WTC11 (cell line): Measurements from ENCODE around the gene TIMM17B. TPM values are rescaled to one million over a fixed set of nuclear protein-coding genes. Genes with fewer than 3 reads are reported as not detected.

Source experiments
- ATAC-seq: fragments of 200-7000 bp; cut with Tn5 transposase; 2 replicates; pipeline ENCODE4 v1.10.0; 2021; ENCODE audit warnings: mild to moderate bottlenecking, moderate library complexity
- CTCF ChIA-PET: fragments of 300-600 bp; sonication (Branson Sonifier 250); formaldehyde crosslinking; loops from one replicate; lab custom pipeline; 2021; ENCODE audit warnings: antibody characterized with exemption; lab: Charles Lee
- POLR2A ChIA-PET: fragments of 350-600 bp; sonication (Branson Sonifier 250); formaldehyde crosslinking; loops from one replicate; lab custom pipeline; 2021; ENCODE audit warnings: antibody characterized with exemption; lab: Charles Lee
- DNase-seq: peaks from one replicate; pipeline ENCODE4 v3.0.0; 2021; ENCODE audit warnings: low spot score
- H3K27ac Mint-ChIP-seq: 2 replicates; pipeline ENCODE4 v1.8.0; 2021; ENCODE audit warnings: mixed read lengths
- H3K27me3 Mint-ChIP-seq: 2 replicates; pipeline ENCODE4 v1.8.0; 2021; ENCODE audit warnings: low read depth, mild to moderate bottlenecking, moderate library complexity, mixed read lengths
- H3K36me3 Mint-ChIP-seq: 2 replicates; pipeline ENCODE4 v1.8.0; 2021; ENCODE audit warnings: mixed read lengths
- H3K4me1 Mint-ChIP-seq: 2 replicates; pipeline ENCODE4 v1.8.0; 2022; ENCODE audit warnings: mixed read lengths
- H3K4me3 Mint-ChIP-seq: 2 replicates; pipeline ENCODE4 v1.8.0; 2021; ENCODE audit warnings: mild to moderate bottlenecking, moderate library complexity, mixed read lengths
- H3K9me3 Mint-ChIP-seq: 2 replicates; pipeline ENCODE4 v1.8.0; 2021; ENCODE audit warnings: mixed read lengths
- CDX4 ChIP-seq: fragments of 250-450 bp; sonication (Bioruptor Pico); IDR thresholded peaks from 2 replicates; pipeline ENCODE4 v1.9.0; 2021; ENCODE audit warnings: moderate library complexity, mild to moderate bottlenecking, inconsistent platforms, borderline replicate concordance
- EMX1 ChIP-seq: fragments of 250-450 bp; sonication (Bioruptor Pico); IDR thresholded peaks from 2 replicates; pipeline ENCODE4 v1.8.0; 2021; ENCODE audit warnings: mild to moderate bottlenecking
- HMGA2 ChIP-seq: fragments of 250-450 bp; sonication (Bioruptor Pico); IDR thresholded peaks from 2 replicates; pipeline ENCODE4 v1.4.0; 2021; ENCODE audit warnings: mild to moderate bottlenecking, moderate library complexity
- JAZF1 ChIP-seq: fragments of 250-450 bp; sonication (Bioruptor Pico); IDR thresholded peaks from 2 replicates; pipeline ENCODE4 v1.9.0; 2021; ENCODE audit warnings: moderate library complexity, mild to moderate bottlenecking, inconsistent platforms
- MXD4 ChIP-seq: fragments of 250-450 bp; sonication (Bioruptor Pico); IDR thresholded peaks from 2 replicates; pipeline ENCODE4 v1.8.0; 2021; ENCODE audit warnings: mild to moderate bottlenecking, moderate library complexity, borderline replicate concordance
- NFE2L1 ChIP-seq: sonication (generic); formaldehyde crosslinking; IDR thresholded peaks from 2 replicates; pipeline ENCODE4 v1.8.1; 2023; ENCODE audit warnings: missing genetic modification reagents
- NR1H2 ChIP-seq: sonication (generic); formaldehyde crosslinking; IDR thresholded peaks from 2 replicates; pipeline ENCODE4 v1.9.0; 2021; ENCODE audit warnings: mild to moderate bottlenecking, moderate library complexity, missing genetic modification reagents
- RORB ChIP-seq: fragments of 250-450 bp; sonication (Bioruptor Pico); IDR thresholded peaks from 2 replicates; pipeline ENCODE4 v1.9.0; 2021; ENCODE audit warnings: mild to moderate bottlenecking
- SMAD4 ChIP-seq: sonication (generic); formaldehyde crosslinking; IDR thresholded peaks from 2 replicates; pipeline ENCODE4 v1.8.0; 2022; ENCODE audit warnings: mild to moderate bottlenecking, missing genetic modification reagents
- SOX15 ChIP-seq: fragments of 250-450 bp; sonication (Bioruptor Pico); IDR thresholded peaks from 2 replicates; pipeline ENCODE4 v1.9.0; 2021; ENCODE audit warnings: mild to moderate bottlenecking
- TEAD4 ChIP-seq: sonication (generic); formaldehyde crosslinking; IDR thresholded peaks from 2 replicates; pipeline ENCODE4 v1.8.0; 2022; ENCODE audit warnings: mild to moderate bottlenecking, missing genetic modification reagents
- USF2 ChIP-seq: sonication (generic); formaldehyde crosslinking; IDR thresholded peaks from 2 replicates; pipeline ENCODE4 v1.8.1; 2023; ENCODE audit warnings: mild to moderate bottlenecking, missing genetic modification reagents, moderate library complexity
- ZNF317 ChIP-seq: sonication (generic); formaldehyde crosslinking; IDR thresholded peaks from 2 replicates; pipeline ENCODE4 v1.8.1; 2023; ENCODE audit warnings: low read depth, mild to moderate bottlenecking, moderate library complexity, missing genetic modification reagents, borderline replicate concordance
- ZNF671 ChIP-seq: fragments of 250-450 bp; sonication (Bioruptor Pico); IDR thresholded peaks from 2 replicates; pipeline ENCODE4 v1.8.0; 2021; ENCODE audit warnings: mild to moderate bottlenecking
- ZSCAN18 ChIP-seq: fragments of 250-450 bp; sonication (Bioruptor Pico); IDR thresholded peaks from 2 replicates; pipeline ENCODE4 v2.1.2; 2022; ENCODE audit warnings: mild to moderate bottlenecking, moderate library complexity
- total RNA-seq: library from RNA; stranded (reverse); gene quantifications from 3 replicates; pipeline ENCODE4 v1.2.3, GENCODE V29; 2021
- TF ChIP-seq, protein P1 (sequence below): sonication (generic); formaldehyde crosslinking; IDR thresholded peaks from 2 replicates; pipeline ENCODE4 v1.8.1; 2022; ENCODE audit warnings: missing genetic modification reagents, borderline replicate concordance
- TF ChIP-seq, protein P2 (sequence below): sonication (generic); formaldehyde crosslinking; IDR thresholded peaks from 2 replicates; pipeline ENCODE4 v1.8.0; 2022; ENCODE audit warnings: mild to moderate bottlenecking, missing genetic modification reagents
- TF ChIP-seq, protein P3 (sequence below): sonication (generic); formaldehyde crosslinking; IDR thresholded peaks from 2 replicates; pipeline ENCODE4 v1.8.0; 2023; ENCODE audit warnings: missing genetic modification reagents, mild to moderate bottlenecking, borderline replicate concordance
- TF ChIP-seq, protein P4 (sequence below): sonication (generic); formaldehyde crosslinking; IDR thresholded peaks from 2 replicates; pipeline ENCODE4 v1.8.1; 2023; ENCODE audit warnings: mild to moderate bottlenecking, missing genetic modification reagents, moderate library complexity
- TF ChIP-seq, protein P5 (sequence below): fragments of 250-450 bp; sonication (Bioruptor Pico); IDR thresholded peaks from 2 replicates; pipeline ENCODE4 v1.8.0; 2021; ENCODE audit warnings: mild to moderate bottlenecking

TIMM17B gene
- total RNA-seq, 1 experiment from 2014 or later = 99.6 TPM

DNA sequence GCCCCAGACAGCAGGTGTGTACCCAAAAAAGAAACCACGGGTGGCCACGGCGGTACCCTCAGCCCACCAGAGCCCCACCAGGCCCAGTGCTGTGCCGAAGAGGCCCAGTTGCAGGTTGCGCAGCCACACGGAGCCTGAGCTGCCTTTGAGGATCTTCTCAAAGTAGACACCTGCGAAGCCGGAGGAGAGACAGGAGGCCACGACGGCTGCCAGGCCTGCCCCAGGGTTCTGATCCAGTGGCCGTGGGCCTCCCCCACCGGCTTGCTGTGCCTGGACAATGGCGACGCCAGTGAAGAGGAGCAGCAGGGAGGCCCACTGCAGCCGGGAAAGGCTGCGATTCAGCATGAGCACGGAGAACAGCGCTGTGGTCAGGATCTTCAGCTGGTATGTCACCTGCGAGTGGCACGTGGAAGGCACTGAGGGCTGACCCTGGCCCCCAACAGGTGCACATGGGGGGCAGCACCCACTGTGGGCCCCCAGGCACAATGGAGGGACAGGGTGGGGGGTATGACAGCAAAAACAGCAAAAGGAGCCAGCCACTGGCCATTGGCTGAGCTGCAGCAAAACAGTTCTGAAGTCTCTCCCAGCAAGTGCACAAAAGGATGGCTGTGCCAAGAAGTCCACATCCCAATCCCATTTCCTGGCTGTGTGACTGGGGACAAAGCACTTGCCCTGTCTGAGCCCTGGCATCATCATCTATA lies 7.7 kb upstream of the TIMM17B start:
- no peak for ATAC-seq
- Mint-ChIP-seq H3K9me3 (no peaks in the 10 kb centered on the region), H3K27me3 (no peaks in the 10 kb centered on the region), H3K4me3 (no peak overlapping the region), H3K4me1 (0 out of 2 replicates have a peak, but pooled peaks cover 3% of the 10 kb centered on the region), H3K27ac (no peak overlapping the region), H3K36me3 (peaks cover 20% of the 10 kb centered on the region)
- ChIA-PET CTCF (no interaction called here), POLR2A (no interaction called here)
- no peak for DNase-seq
- TF ChIP-seq ZNF317 (no peak), TEAD4 (CRISPR knock-in tag) (no peak), EMX1 (no peak), ZNF671 (CRISPR knock-in tag) (no peak), RORB (CRISPR knock-in tag) (no peak), USF2 (no peak), SMAD4 (CRISPR knock-in tag) (no peak), CDX4 (no peak), JAZF1 (CRISPR knock-in tag) (no peak)
- TF ChIP-seq, protein P1, sequence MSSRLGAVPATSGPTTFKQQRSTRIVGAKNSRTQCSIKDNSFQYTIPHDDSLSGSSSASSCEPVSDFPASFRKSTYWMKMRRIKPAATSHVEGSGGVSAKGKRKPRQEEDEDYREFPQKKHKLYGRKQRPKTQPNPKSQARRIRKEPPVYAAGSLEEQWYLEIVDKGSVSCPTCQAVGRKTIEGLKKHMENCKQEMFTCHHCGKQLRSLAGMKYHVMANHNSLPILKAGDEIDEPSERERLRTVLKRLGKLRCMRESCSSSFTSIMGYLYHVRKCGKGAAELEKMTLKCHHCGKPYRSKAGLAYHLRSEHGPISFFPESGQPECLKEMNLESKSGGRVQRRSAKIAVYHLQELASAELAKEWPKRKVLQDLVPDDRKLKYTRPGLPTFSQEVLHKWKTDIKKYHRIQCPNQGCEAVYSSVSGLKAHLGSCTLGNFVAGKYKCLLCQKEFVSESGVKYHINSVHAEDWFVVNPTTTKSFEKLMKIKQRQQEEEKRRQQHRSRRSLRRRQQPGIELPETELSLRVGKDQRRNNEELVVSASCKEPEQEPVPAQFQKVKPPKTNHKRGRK (CRISPR knock-in tag) = no peak
- TF ChIP-seq, protein P2, sequence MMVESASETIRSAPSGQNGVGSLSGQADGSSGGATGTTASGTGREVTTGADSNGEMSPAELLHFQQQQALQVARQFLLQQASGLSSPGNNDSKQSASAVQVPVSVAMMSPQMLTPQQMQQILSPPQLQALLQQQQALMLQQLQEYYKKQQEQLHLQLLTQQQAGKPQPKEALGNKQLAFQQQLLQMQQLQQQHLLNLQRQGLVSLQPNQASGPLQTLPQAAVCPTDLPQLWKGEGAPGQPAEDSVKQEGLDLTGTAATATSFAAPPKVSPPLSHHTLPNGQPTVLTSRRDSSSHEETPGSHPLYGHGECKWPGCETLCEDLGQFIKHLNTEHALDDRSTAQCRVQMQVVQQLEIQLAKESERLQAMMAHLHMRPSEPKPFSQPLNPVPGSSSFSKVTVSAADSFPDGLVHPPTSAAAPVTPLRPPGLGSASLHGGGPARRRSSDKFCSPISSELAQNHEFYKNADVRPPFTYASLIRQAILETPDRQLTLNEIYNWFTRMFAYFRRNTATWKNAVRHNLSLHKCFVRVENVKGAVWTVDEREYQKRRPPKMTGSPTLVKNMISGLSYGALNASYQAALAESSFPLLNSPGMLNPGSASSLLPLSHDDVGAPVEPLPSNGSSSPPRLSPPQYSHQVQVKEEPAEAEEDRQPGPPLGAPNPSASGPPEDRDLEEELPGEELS (CRISPR knock-in tag) = no peak
- TF ChIP-seq, protein P3, sequence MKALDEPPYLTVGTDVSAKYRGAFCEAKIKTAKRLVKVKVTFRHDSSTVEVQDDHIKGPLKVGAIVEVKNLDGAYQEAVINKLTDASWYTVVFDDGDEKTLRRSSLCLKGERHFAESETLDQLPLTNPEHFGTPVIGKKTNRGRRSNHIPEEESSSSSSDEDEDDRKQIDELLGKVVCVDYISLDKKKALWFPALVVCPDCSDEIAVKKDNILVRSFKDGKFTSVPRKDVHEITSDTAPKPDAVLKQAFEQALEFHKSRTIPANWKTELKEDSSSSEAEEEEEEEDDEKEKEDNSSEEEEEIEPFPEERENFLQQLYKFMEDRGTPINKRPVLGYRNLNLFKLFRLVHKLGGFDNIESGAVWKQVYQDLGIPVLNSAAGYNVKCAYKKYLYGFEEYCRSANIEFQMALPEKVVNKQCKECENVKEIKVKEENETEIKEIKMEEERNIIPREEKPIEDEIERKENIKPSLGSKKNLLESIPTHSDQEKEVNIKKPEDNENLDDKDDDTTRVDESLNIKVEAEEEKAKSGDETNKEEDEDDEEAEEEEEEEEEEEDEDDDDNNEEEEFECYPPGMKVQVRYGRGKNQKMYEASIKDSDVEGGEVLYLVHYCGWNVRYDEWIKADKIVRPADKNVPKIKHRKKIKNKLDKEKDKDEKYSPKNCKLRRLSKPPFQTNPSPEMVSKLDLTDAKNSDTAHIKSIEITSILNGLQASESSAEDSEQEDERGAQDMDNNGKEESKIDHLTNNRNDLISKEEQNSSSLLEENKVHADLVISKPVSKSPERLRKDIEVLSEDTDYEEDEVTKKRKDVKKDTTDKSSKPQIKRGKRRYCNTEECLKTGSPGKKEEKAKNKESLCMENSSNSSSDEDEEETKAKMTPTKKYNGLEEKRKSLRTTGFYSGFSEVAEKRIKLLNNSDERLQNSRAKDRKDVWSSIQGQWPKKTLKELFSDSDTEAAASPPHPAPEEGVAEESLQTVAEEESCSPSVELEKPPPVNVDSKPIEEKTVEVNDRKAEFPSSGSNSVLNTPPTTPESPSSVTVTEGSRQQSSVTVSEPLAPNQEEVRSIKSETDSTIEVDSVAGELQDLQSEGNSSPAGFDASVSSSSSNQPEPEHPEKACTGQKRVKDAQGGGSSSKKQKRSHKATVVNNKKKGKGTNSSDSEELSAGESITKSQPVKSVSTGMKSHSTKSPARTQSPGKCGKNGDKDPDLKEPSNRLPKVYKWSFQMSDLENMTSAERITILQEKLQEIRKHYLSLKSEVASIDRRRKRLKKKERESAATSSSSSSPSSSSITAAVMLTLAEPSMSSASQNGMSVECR (CRISPR knock-in tag) = no peak
- TF ChIP-seq, protein P4, sequence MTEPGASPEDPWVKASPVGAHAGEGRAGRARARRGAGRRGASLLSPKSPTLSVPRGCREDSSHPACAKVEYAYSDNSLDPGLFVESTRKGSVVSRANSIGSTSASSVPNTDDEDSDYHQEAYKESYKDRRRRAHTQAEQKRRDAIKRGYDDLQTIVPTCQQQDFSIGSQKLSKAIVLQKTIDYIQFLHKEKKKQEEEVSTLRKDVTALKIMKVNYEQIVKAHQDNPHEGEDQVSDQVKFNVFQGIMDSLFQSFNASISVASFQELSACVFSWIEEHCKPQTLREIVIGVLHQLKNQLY (CRISPR knock-in tag) = no peak
- TF ChIP-seq, all 79 proteins: peak for 0

GRCh38 chrX:48904626-48905025 lies 7.1 kb upstream of the TIMM17B start:
- H3K27me3 Mint-ChIP-seq = no peaks in the 10 kb centered on the region
- H3K4me3 Mint-ChIP-seq = no peak overlapping the region
- no peak for ATAC-seq
- ChIA-PET POLR2A (no interaction called here), CTCF (interaction anchor here (1.6 kb wide), 1 partner anchor 13 kb away, joined by 4 read pairs; no protein-coding TSS in a partner anchor)
- DNase-seq = no peak
- H3K27ac Mint-ChIP-seq = no peak overlapping the region
- H3K9me3 Mint-ChIP-seq = no peaks in the 10 kb centered on the region
- H3K4me1 Mint-ChIP-seq = 0 out of 2 replicates have a peak, but pooled peaks cover 3% of the 10 kb centered on the region
- H3K36me3 Mint-ChIP-seq = peaks cover 22% of the 10 kb centered on the region
- TF ChIP-seq NFE2L1 (CRISPR knock-in tag) (no peak), MXD4 (CRISPR knock-in tag) (no peak), ZSCAN18 (no peak), SOX15 (CRISPR knock-in tag) (no peak), HMGA2 (CRISPR knock-in tag) (no peak), USF2 (no peak), NR1H2 (CRISPR knock-in tag) (no peak), CDX4 (no peak)
- TF ChIP-seq, protein P5, sequence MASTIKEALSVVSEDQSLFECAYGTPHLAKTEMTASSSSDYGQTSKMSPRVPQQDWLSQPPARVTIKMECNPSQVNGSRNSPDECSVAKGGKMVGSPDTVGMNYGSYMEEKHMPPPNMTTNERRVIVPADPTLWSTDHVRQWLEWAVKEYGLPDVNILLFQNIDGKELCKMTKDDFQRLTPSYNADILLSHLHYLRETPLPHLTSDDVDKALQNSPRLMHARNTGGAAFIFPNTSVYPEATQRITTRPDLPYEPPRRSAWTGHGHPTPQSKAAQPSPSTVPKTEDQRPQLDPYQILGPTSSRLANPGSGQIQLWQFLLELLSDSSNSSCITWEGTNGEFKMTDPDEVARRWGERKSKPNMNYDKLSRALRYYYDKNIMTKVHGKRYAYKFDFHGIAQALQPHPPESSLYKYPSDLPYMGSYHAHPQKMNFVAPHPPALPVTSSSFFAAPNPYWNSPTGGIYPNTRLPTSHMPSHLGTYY = no peak
